GM13977 (cell line): ENCODE measurements around the gene SBK1.
"Not testable (repeated sequence)": the region's sequence is repeated elsewhere in the genome, so short reads cannot be mapped to it uniquely, and the experiment has no call there.

ENCODE experiments used
- DNase-seq: peaks from one replicate; pipeline ENCODE4 v3.0.0; 2012; ENCODE audit warnings: low spot score
- in situ Hi-C: fragments of 300-500 bp; cut with MboI; formaldehyde crosslinking; loops from one replicate; pipeline ENCODE4 v1.12.0; 2022; ENCODE audit warnings: low sequenced_read_pairs, low pct_unique_long_range_greater_than_20kb, mixed read lengths, inconsistent platforms; ENCODE audit not compliant: unreplicated experiment
- TF ChIP-seq, protein P1 (sequence below): IDR thresholded peaks from 2 replicates; pipeline ENCODE4 v1.5.1; 2012; ENCODE audit warnings: mild to moderate bottlenecking, control low read depth; ENCODE audit not compliant: insufficient read depth; ENCODE audit errors: extremely low read depth, missing control alignments

SBK1 gene

DNA sequence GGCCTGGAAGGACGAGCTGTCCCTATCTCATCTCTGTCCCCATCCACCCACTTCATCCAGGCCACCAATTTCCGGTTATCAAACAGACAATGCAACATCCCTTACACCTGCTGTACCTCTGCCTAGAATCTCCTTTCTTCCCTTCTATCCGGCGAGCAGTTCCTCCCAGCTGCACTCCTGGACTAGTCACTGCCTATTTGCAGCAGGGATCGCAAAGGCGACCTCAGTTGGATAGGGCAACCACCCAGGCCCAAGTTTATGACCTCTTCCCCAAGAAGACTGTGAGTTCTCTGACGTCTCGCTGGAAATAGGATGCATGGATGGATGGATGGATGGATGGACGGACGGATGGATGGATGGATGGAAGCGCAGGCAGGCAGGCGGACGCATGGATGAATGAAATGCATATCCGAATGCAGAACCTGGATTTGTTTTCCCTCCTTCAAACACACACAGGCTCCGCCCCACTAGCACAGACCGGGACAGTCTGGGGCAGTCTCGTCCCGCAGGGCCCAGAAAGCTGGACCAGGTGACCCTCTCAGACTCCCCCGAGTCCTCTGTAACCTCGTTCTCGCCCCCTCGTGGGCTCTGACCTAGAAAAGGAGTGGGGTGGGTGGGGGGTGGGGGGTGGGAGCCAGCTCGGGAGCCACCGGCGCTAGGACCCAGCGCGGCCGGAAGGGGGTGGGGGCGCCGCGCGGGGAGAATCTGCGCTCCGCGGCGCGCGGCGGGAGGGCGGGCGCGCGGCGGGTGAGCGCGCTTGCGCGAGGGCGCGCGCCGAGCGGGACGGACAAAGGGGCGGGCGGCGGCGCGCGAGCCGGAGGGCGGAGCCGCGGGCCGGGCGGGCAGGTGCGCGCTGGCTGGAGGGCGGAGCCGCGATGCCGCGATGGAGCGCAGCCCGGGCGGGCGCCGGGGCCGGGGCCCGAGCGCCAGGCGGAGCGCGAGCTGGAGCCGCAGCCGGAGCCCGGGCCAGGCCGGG, at the start of gene SBK1:
TSS of gene SBK1 (plus strand) at position 875 of the 976 bp plus-strand sequence. CDS start 24,867 bp downstream, outside the sequence.
- TF ChIP-seq, protein P1, sequence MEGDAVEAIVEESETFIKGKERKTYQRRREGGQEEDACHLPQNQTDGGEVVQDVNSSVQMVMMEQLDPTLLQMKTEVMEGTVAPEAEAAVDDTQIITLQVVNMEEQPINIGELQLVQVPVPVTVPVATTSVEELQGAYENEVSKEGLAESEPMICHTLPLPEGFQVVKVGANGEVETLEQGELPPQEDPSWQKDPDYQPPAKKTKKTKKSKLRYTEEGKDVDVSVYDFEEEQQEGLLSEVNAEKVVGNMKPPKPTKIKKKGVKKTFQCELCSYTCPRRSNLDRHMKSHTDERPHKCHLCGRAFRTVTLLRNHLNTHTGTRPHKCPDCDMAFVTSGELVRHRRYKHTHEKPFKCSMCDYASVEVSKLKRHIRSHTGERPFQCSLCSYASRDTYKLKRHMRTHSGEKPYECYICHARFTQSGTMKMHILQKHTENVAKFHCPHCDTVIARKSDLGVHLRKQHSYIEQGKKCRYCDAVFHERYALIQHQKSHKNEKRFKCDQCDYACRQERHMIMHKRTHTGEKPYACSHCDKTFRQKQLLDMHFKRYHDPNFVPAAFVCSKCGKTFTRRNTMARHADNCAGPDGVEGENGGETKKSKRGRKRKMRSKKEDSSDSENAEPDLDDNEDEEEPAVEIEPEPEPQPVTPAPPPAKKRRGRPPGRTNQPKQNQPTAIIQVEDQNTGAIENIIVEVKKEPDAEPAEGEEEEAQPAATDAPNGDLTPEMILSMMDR = no peak
- in situ Hi-C loops = no loop called here
- peak; percentile 99 for DNase-seq

GRCh38 chr16:28249483-28249882, 42.8 kb upstream of the SBK1 start:
- DNase-seq, in situ Hi-C loops: not testable (repeated sequence)

- in situ Hi-C loops = no loop called here
- TF ChIP-seq, protein P1 = no peak
- no peak for DNase-seq
These were observed 41.3 kb upstream of the SBK1 start for GRCh38 chr16:28250999-28251398.

- TF ChIP-seq, protein P1 = no peak
- in situ Hi-C loops = no loop called here
- DNase-seq = no peak
These were observed 38.2 kb upstream of the SBK1 start for GRCh38 chr16:28254158-28254557.

GRCh38 chr16:28255838-28256237, 36.5 kb upstream of the SBK1 start:
- TF ChIP-seq, protein P1 = no peak
- DNase-seq = no peak
- in situ Hi-C loops = no loop called here

GRCh38 chr16:28257256-28257655, 35.1 kb upstream of the SBK1 start:
- TF ChIP-seq, protein P1 = no peak
- in situ Hi-C loops = no loop called here
- DNase-seq = no peak

DNA sequence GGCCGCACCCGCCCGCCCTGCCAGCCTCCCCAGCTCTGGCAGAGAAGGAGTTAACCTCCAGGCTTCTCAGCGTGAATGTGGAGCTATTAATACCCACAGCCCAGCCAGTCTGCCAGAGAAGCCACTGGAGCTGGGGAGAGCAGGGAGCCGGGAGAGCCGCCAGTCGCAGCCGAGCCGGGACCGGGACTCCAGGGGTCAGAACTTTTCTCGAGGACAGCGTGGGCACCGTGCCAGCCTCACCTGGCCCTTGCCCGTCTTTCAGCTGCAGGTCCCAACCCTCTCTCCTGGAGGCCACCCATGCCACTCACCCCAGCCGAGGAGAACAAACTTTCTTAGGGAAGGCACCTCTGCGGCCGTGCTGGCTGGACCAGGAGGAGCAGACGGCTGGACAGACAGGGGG, 33.8 kb upstream of the SBK1 start:
- DNase-seq = no peak
- in situ Hi-C loops = no loop called here
- TF ChIP-seq, protein P1 = no peak
